HepG2 (cell line): ENCODE measurements around the gene NOC2L. TPM values are rescaled to one million over a fixed set of nuclear protein-coding genes. Genes with fewer than 3 reads are reported as not detected.

Source experiments
- ATAC-seq: fragments of 200-7000 bp; cut with Tn5 transposase; 3 replicates; pipeline ENCODE4 v1.9.1; 2020; ENCODE audit warnings: mild to moderate bottlenecking, moderate library complexity
- BruUV-seq: library from RNA; stranded (reverse); fragments of 400-500 nt; replicated peaks from 2 replicates; lab custom pipeline; 2021; lab: Mats Ljungman, UMichigan
- CTCF ChIA-PET: fragments of 300-600 bp; formaldehyde crosslinking; extraction: SDS; loops from one replicate; lab custom pipeline; 2021; ENCODE audit warnings: low total read pairs, inconsistent platforms, low intra/inter-chr PET ratio; lab: Yijun Ruan, JAX
- POLR2A ChIA-PET: fragments of 350-600 bp; sonication (Branson Sonifier 250); formaldehyde crosslinking; loops from one replicate; lab custom pipeline; 2020; ENCODE audit warnings: antibody characterized with exemption, inconsistent platforms; lab: Yijun Ruan, JAX
- DNase-seq: peaks from one replicate; pipeline ENCODE4 v3.0.0-alpha.2; 2015; ENCODE audit warnings: low spot score
- FAIRE-seq: peaks from 3 replicates; lab custom pipeline; 2011; peaks lifted over from hg19 to GRCh38; lab: Jason Lieb, UNC
- H2AFZ ChIP-seq: one replicate; pipeline ENCODE4 v1.6.1; 2011; ENCODE audit warnings: low read length, inconsistent platforms
- H3K27ac ChIP-seq: fragments of 300-600 bp; 3 replicates; pipeline ENCODE4 v1.8.0; 2011; ENCODE audit warnings: mixed run types, mild to moderate bottlenecking, mixed read lengths, low read length, inconsistent platforms; ENCODE audit not compliant: insufficient read depth; ENCODE audit errors: extremely low read length
- H3K27me3 ChIP-seq, 2 experiments: fragments of 200-600 bp in 1 of 2; 2 replicates in 1 of 2; 3 replicates in 1 of 2; pipeline versions ENCODE4 v1.6.0 to v1.8.0; 2011; ENCODE audit warnings: low read length in 2 of 2, mild to moderate bottlenecking in 2 of 2, moderate library complexity in 2 of 2, inconsistent platforms in 1 of 2; ENCODE audit not compliant: insufficient read depth in 2 of 2, control insufficient read depth in 1 of 2
- H3K36me3 ChIP-seq, 2 experiments: fragments of 200-600 bp in 1 of 2; replicated peaks in 1 of 2; 2 replicates in 1 of 2; 3 replicates in 1 of 2; pipeline versions ENCODE4 v1.5.1 to v1.8.0; 2011; ENCODE audit warnings: low read length in 2 of 2, inconsistent platforms in 1 of 2; ENCODE audit not compliant: insufficient read depth in 2 of 2, control insufficient read depth in 1 of 2
- H3K4me1 ChIP-seq: 2 replicates; pipeline ENCODE4 v1.5.1; 2012; ENCODE audit warnings: low read length, inconsistent platforms; ENCODE audit not compliant: insufficient read depth
- H3K4me2 ChIP-seq: 2 replicates; pipeline ENCODE4 v1.6.0; 2011; ENCODE audit warnings: low read depth, low read length, inconsistent platforms
- H3K4me3 ChIP-seq, 3 experiments: fragments of 200-600 bp in 1 of 3; sonication (generic), shearing (Covaris generic) in 1 of 3; replicated peaks in 1 of 3; 2 replicates each; pipeline ENCODE4 v1.5.1; 2011 to 2016; ENCODE audit warnings: low read length in 3 of 3, inconsistent platforms in 2 of 3, low read depth in 2 of 3, mild to moderate bottlenecking in 2 of 3, control low read depth in 1 of 3, mixed read lengths in 1 of 3; ENCODE audit not compliant: insufficient read depth in 1 of 3
- H3K79me2 ChIP-seq: one replicate; pipeline ENCODE4 v1.6.1; 2011; ENCODE audit warnings: low read length, inconsistent platforms; ENCODE audit not compliant: insufficient read depth
- H3K9ac ChIP-seq: 2 replicates; pipeline ENCODE4 v1.6.0; 2011; ENCODE audit warnings: mild to moderate bottlenecking, low read depth, low read length, inconsistent platforms; ENCODE audit not compliant: insufficient read depth
- H3K9me3 ChIP-seq: 2 replicates; pipeline ENCODE4 v1.5.1; 2012; ENCODE audit warnings: mild to moderate bottlenecking, low read length
- H4K20me1 ChIP-seq: 2 replicates; pipeline ENCODE4 v1.6.0; 2011; ENCODE audit warnings: inconsistent platforms, mild to moderate bottlenecking, low read length, moderate library complexity; ENCODE audit not compliant: insufficient read depth
- HDAC1 ChIP-seq: sonication (generic); formaldehyde crosslinking; IDR thresholded peaks from 2 replicates; pipeline ENCODE4 v1.5.1; 2020; ENCODE audit warnings: mild to moderate bottlenecking, missing genetic modification reagents
- HDAC6 ChIP-seq: fragments of 200-600 bp; sonication (generic); IDR thresholded peaks from 2 replicates; pipeline ENCODE4 v1.7.0; 2017; ENCODE audit warnings: mild to moderate bottlenecking, antibody characterized with exemption, low read length, low read depth
- NR1H2 ChIP-seq: sonication (generic); formaldehyde crosslinking; IDR thresholded peaks from 2 replicates; pipeline ENCODE4 v1.8.1; 2022; ENCODE audit warnings: low read depth, missing genetic modification reagents, borderline replicate concordance
- POLR2A ChIP-seq, 2 experiments: IDR thresholded peaks; 2 replicates each; pipeline ENCODE4 v1.6.1; 2011; ENCODE audit warnings: low read depth in 2 of 2, low read length in 2 of 2, mild to moderate bottlenecking in 1 of 2, moderate library complexity in 1 of 2; ENCODE audit not compliant: insufficient read depth in 1 of 2
- RBFOX2 ChIP-seq: fragments of 200-400 bp; formaldehyde crosslinking; IDR thresholded peaks from 2 replicates; pipeline ENCODE4 v1.6.1; 2017; ENCODE audit warnings: low read depth, mild to moderate bottlenecking, low read length
- REPIN1 ChIP-seq: sonication (generic); formaldehyde crosslinking; IDR thresholded peaks from 2 replicates; pipeline ENCODE4 v1.8.0; 2022; ENCODE audit warnings: missing genetic modification reagents, low read depth, mild to moderate bottlenecking, borderline replicate concordance
- ZFP41 ChIP-seq: sonication (generic); formaldehyde crosslinking; IDR thresholded peaks from 2 replicates; pipeline ENCODE4 v1.4.0; 2020; ENCODE audit warnings: mild to moderate bottlenecking, missing genetic modification reagents, borderline replicate concordance
- ZNF180 ChIP-seq: sonication (generic); formaldehyde crosslinking; IDR thresholded peaks from 2 replicates; pipeline ENCODE4 v1.4.0; 2020; ENCODE audit warnings: low read depth, missing genetic modification reagents, borderline replicate concordance
- WGBS: methylation state at CpG from one replicate; pipeline ENCODE4 v1.1.6; 2017; ENCODE audit warnings: low lambda C conversion rate; 5-methylcytosine and 5-hydroxymethylcytosine counted together
- in situ Hi-C: cut with HindIII; loops from 2 replicates; pipeline ENCODE4 v1.10.0; 2017; ENCODE audit warnings: low pct_unique_long_range_greater_than_20kb; ENCODE audit not compliant: extremely low pct_ligation_motif_present
- intact Hi-C: fragments of 100-400 bp; cut with micrococcal nuclease; formaldehyde crosslinking; loops from one replicate; pipeline ENCODE4 v1.10.0; 2022; ENCODE audit not compliant: unreplicated experiment
- polyA plus RNA-seq, 8 experiments: library from polyadenylated mRNA; depleted of rRNA in 3 of 8; stranded (reverse) in 7 of 8; unstranded in 1 of 8; fragments of >200 nt; fragmentation: Illumina TruSeq in 4 of 8; extraction: Trizol in 4 of 8; gene quantifications; 2 replicates each; pipeline versions ENCODE4 v1.2.1 to v1.2.3, GENCODE V29; 2011 to 2016; ENCODE audit warnings: low read depth in 4 of 8, missing spikeins in 1 of 8, mixed read lengths in 1 of 8; ENCODE audit not compliant: insufficient read depth in 1 of 8
- total RNA-seq, 5 experiments: library from RNA; depleted of rRNA; stranded (reverse); fragments of >200 nt; fragmentation: Illumina TruSeq; extraction: Trizol; gene quantifications; 2 replicates each; pipeline ENCODE4 v1.2.3, GENCODE V29; 2016; ENCODE audit warnings: low read depth in 1 of 5
- TF ChIP-seq, protein P1 (sequence below): fragments of 450-650 bp; IDR thresholded peaks from 2 replicates; pipeline ENCODE4 v1.6.1; 2016
- TF ChIP-seq, protein P2 (sequence below): sonication (generic); formaldehyde crosslinking; IDR thresholded peaks from 2 replicates; pipeline ENCODE4 v1.4.0; 2020; ENCODE audit warnings: missing genetic modification reagents
- TF ChIP-seq, protein P3 (sequence below): sonication (generic); formaldehyde crosslinking; IDR thresholded peaks from 2 replicates; pipeline ENCODE4 v1.5.1; 2020; ENCODE audit warnings: missing genetic modification reagents, mild to moderate bottlenecking, borderline replicate concordance
- TF ChIP-seq, protein P4 (sequence below): sonication (generic); formaldehyde crosslinking; IDR thresholded peaks from 2 replicates; pipeline ENCODE4 v1.4.0; 2020; ENCODE audit warnings: missing genetic modification reagents, borderline replicate concordance

The NOC2L gene
- total and polyA plus RNA-seq, 2 of the 13 experiments (the other 11 are each of a cell fraction or from before 2014, with no cell fraction given): 32.0 to 103 TPM

DNA sequence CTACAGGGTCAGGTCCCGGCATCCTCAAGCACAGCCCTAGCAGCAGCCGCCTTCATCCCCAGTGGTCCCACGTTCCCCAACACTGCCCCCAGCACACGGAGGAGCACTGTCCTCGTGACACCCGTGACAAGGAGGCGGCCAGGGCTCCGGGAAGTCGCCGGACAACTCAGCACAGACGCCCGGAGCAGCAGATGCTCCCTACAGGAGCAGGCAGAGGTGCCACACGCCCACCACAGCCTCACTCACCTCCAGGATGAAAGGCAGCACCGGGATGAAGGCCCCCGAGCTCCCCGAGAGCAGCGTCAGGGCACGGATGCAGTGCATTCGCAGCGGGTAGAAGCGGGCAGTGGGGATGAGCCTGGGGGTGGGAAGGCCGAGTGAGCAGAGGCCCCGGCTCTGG lies 8.2 kb downstream of the NOC2L start:
- H3K27ac ChIP-seq: no peak overlapping the region
- H3K36me3 ChIP-seq: peaks cover 53 to 94% of the 10 kb centered on the region in 2 experiments
- no peak for DNase-seq
- no peaks in the 10 kb centered on the region for H3K27me3 ChIP-seq
- POLR2A ChIA-PET: no interaction called here
- BruUV-seq: no TSS peak
- CTCF ChIA-PET: no interaction called here
- H3K4me3 ChIP-seq: no peak overlapping the region
- no peak overlapping the region for H3K4me2 ChIP-seq
- H3K79me2 ChIP-seq: no peaks in the 10 kb centered on the region
- intact Hi-C loops (no loop called here), in situ Hi-C loops (no loop called here)
- FAIRE-seq: no peak
- TF ChIP-seq NR1H2: no peak
- no peak for TF ChIP-seq ZNF180
- TF ChIP-seq RBFOX2: peak; percentile 32; the same call in 1 of the 2 replicates
- TF ChIP-seq HDAC1 (CRISPR knock-in tag): no peak
- no peak for ATAC-seq
- H2AFZ ChIP-seq: no peak overlapping the region
- 100% methylated on average over 7 of the region's 23 CpGs for WGBS
- no peaks in the 10 kb centered on the region for H3K4me1 ChIP-seq
- no peak overlapping the region for H3K9ac ChIP-seq
- H3K9me3 ChIP-seq: no peaks in the 10 kb centered on the region
- peaks cover 3% of the 10 kb centered on the region; the same call in 1 of the 2 replicates for H4K20me1 ChIP-seq

DNA sequence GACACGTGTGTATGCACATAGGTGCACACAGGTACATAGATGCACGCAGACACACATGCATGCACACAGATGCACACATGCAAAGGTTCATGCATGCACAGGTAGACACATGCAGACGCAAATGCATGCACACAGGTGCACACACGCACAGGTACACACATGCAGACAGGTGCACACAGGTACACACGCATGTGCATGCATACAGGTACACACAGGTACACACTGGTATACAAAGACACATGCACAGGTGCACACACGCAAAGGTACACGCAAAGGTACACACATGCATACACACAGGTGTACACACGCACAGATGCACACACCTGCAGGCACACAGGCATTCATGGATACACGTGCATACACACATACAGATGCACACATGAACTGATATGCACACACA lies 8.8 kb downstream of the NOC2L start:
- Histone ChIP-seq H3K4me2 (no peak overlapping the region), H3K36me3 (peaks cover 49 to 88% of the 10 kb centered on the region in 2 experiments), H3K27me3 (no peaks in the 10 kb centered on the region), H3K4me1 (no peaks in the 10 kb centered on the region), H3K79me2 (no peaks in the 10 kb centered on the region), H2AFZ (no peak overlapping the region), H3K27ac (no peak overlapping the region), H3K4me3 (no peak overlapping the region), H4K20me1 (peaks cover 3% of the 10 kb centered on the region; the same call in 1 of the 2 replicates), H3K9me3 (no peaks in the 10 kb centered on the region), H3K9ac (no peak overlapping the region)
- BruUV-seq: no TSS peak
- FAIRE-seq: no peak
- in situ Hi-C loops (no loop called here), intact Hi-C loops (no loop called here)
- no peak for ATAC-seq
- CTCF ChIA-PET: no interaction called here
- WGBS: 98% methylated on average over 5 of the region's 9 CpGs
- DNase-seq: no peak
- POLR2A ChIA-PET: no interaction called here
- TF ChIP-seq, protein P1, sequence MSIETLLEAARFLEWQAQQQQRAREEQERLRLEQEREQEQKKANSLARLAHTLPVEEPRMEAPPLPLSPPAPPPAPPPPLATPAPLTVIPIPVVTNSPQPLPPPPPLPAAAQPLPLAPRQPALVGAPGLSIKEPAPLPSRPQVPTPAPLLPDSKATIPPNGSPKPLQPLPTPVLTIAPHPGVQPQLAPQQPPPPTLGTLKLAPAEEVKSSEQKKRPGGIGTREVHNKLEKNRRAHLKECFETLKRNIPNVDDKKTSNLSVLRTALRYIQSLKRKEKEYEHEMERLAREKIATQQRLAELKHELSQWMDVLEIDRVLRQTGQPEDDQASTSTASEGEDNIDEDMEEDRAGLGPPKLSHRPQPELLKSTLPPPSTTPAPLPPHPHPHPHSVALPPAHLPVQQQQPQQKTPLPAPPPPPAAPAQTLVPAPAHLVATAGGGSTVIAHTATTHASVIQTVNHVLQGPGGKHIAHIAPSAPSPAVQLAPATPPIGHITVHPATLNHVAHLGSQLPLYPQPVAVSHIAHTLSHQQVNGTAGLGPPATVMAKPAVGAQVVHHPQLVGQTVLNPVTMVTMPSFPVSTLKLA: peak; percentile 44; the same call in 1 of the 2 replicates
- TF ChIP-seq HDAC6 (no peak), ZFP41 (CRISPR knock-in tag) (no peak), POLR2A (IDR thresholded peaks at IDR 0.05; ENCODE audit: insufficient read depth in 1 of 2, low read depth in 2 of 2, low read length in 2 of 2) (peak in 1 of 2 experiments; percentile 38; a peak in 1 of 4 replicates), REPIN1 (no peak)
- TF ChIP-seq, protein P2, sequence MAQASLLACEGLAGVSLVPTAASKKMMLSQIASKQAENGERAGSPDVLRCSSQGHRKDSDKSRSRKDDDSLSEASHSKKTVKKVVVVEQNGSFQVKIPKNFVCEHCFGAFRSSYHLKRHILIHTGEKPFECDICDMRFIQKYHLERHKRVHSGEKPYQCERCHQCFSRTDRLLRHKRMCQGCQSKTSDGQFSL (CRISPR knock-in tag): no peak
- TF ChIP-seq, protein P3, sequence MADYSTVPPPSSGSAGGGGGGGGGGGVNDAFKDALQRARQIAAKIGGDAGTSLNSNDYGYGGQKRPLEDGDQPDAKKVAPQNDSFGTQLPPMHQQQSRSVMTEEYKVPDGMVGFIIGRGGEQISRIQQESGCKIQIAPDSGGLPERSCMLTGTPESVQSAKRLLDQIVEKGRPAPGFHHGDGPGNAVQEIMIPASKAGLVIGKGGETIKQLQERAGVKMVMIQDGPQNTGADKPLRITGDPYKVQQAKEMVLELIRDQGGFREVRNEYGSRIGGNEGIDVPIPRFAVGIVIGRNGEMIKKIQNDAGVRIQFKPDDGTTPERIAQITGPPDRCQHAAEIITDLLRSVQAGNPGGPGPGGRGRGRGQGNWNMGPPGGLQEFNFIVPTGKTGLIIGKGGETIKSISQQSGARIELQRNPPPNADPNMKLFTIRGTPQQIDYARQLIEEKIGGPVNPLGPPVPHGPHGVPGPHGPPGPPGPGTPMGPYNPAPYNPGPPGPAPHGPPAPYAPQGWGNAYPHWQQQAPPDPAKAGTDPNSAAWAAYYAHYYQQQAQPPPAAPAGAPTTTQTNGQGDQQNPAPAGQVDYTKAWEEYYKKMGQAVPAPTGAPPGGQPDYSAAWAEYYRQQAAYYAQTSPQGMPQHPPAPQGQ (CRISPR knock-in tag): no peak
- TF ChIP-seq, protein P4, sequence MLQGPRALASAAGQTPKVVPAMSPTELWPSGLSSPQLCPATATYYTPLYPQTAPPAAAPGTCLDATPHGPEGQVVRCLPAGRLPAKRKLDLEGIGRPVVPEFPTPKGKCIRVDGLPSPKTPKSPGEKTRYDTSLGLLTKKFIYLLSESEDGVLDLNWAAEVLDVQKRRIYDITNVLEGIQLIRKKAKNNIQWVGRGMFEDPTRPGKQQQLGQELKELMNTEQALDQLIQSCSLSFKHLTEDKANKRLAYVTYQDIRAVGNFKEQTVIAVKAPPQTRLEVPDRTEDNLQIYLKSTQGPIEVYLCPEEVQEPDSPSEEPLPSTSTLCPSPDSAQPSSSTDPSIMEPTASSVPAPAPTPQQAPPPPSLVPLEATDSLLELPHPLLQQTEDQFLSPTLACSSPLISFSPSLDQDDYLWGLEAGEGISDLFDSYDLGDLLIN (CRISPR knock-in tag): no peak
